ENCODE measurements around the gene HBP1.

GRCh38 chr7:107206706-107207105 lies 37.9 kb downstream of the HBP1 start:
- TF ChIP-seq CREB5 (CRISPR knock-in tag; IDR thresholded peaks at IDR 0.05; ENCODE audit: low read depth): no peak
- TF ChIP-seq PATZ1 (CRISPR knock-in tag; IDR thresholded peaks at IDR 0.05; ENCODE audit: borderline replicate concordance): no peak
- TF ChIP-seq ZFP3 (CRISPR knock-in tag; IDR thresholded peaks at IDR 0.05): no peak
- no peak for TF ChIP-seq POU6F1 (CRISPR knock-in tag; IDR thresholded peaks at IDR 0.05; ENCODE audit: borderline replicate concordance, low read depth)
- TF ChIP-seq CSDC2 (CRISPR knock-in tag; IDR thresholded peaks at IDR 0.05): no peak
